Left colon (tissue), 2 donors: ENCODE results near the gene HLA-A. TPM values are rescaled to one million over a fixed set of nuclear protein-coding genes. Genes with fewer than 3 reads are reported as not detected.
A peak's percentile ranks its signal among the peaks of the same experiment; 100 is the strongest.

Source experiments
- ATAC-seq: fragments of 200-7000 bp; cut with Tn5 transposase; one replicate; pipeline ENCODE4 v1.9.1; 2020; ENCODE audit warnings: mild to moderate bottlenecking, moderate library complexity
- DNase-seq, 2 donors: peaks; one replicate each; pipeline ENCODE4 v3.0.0-alpha.2; 2020
- intact Hi-C, 2 donors: fragments of 100-400 bp; cut with DNase I in 1 of 2; cut with micrococcal nuclease in 1 of 2; formaldehyde crosslinking; loops; one replicate each; pipeline versions ENCODE4 v1.11.2 to v1.14.0; 2022; cut with DNase I, micrococcal nuclease
- long read RNA-seq: library from polyadenylated mRNA; unstranded; transcript quantifications from one replicate; pipeline ENCODE4 v2.0.0, GENCODE V29; 2021
- total RNA-seq, 2 donors: library from RNA; stranded (reverse); fragmentation: NEBNext Ultra II Directional; extraction: Animal tissue kit (Norgen Biotek cat#: 25700); gene quantifications; one replicate each; pipeline ENCODE4 v1.2.1, GENCODE V29; 2021
- donor health status: DM: no; HTN: no; CAD: no.
- donor health status: DM: yes; HTN: yes; CAD: no.

The HLA-A gene
- 1,000 to 10,000 TPM; 1,119 to 1,618 TPM for total RNA-seq
- long read RNA-seq, transcript HLA-A-203 (8 exons, 1,611 nt): major isoform, 1,450 of 2,016 reads
- long read RNA-seq, partial matches to known transcripts: 487 of 2,016 reads
- long read RNA-seq, other reads (novel, unspliced or antisense): 77 of 2,016 reads

DNA sequence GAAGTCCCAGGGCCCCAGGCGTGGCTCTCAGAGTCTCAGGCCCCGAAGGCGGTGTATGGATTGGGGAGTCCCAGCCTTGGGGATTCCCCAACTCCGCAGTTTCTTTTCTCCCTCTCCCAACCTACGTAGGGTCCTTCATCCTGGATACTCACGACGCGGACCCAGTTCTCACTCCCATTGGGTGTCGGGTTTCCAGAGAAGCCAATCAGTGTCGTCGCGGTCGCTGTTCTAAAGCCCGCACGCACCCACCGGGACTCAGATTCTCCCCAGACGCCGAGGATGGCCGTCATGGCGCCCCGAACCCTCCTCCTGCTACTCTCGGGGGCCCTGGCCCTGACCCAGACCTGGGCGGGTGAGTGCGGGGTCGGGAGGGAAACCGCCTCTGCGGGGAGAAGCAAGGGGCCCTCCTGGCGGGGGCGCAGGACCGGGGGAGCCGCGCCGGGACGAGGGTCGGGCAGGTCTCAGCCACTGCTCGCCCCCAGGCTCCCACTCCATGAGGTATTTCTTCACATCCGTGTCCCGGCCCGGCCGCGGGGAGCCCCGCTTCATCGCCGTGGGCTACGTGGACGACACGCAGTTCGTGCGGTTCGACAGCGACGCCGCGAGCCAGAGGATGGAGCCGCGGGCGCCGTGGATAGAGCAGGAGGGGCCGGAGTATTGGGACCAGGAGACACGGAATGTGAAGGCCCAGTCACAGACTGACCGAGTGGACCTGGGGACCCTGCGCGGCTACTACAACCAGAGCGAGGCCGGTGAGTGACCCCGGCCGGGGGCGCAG, at the start of gene HLA-A:
HLA-A (plus strand) TSS at position 258 of the 778 bp plus-strand sequence; CDS start at position 280, 22 bp downstream.
- intact Hi-C loops: no loop called here
- DNase-seq (peak; percentile 95 to 96), ATAC-seq (peak; percentile 95)

DNA sequence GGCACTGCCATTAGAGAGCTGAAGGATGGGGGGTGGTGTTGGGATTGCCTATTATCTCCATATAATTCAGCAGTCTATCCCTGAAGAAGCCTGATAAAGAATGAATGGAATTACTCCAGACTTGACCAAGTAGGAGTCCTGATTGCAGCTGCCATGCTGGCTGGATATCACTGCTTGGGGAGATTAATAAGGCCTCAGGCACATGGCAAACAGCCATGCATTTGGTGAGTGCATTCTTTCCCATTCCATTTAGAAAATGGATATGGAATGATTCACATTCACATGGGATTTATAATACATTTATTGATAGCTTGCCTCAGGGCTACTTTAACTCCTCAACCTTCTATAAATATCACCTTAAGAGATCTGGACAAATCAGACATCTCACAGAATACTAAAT, 49.6 kb upstream of the HLA-A start:
- no peak for ATAC-seq
- DNase-seq: no peak
- intact Hi-C loops: no loop called here

DNA sequence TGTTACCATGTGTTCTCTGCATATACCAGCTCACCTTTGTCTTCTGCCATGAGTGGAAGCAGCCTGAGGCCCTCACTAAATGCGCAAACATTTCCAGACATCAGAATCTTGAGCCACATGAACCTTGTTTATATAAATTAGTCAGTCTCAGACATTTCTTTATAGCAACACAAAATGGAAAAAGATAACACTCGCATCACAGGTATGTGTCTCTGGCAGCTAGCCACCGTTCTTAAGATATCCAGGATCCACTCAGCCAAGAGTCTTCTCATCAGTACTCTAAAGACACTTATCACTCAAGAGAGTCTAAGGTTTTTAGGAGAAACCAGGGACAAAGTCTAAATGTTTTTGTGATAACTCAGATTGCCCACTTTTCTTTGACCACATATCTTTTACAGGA, 43.1 kb upstream of the HLA-A start:
- intact Hi-C loops: no loop called here
- no peak for ATAC-seq

DNA sequence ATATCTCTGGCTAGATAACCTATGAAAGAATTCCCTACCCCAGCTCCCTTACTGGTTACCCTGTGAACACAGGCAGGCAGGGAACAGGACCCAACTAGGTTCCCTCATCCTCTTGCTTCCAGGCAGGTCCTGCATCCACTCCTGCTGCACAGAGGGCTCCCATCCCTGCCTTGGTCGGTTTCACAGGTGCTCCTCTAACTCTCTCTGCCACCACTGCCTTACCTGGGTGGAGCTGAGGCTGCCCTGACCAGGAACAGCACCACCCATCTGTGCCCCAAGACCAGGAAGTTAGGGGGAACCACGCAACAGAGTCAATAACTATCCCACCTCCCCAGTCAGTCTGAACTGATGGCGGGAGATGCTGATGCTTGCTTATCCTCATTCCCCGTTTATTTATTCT, 37.0 kb upstream of the HLA-A start:
- no peak for DNase-seq
- intact Hi-C loops: no loop called here
- no peak for ATAC-seq

More for the DNA sequence above, 43.1 kb upstream of the HLA-A start:
- no peak for DNase-seq

DNA sequence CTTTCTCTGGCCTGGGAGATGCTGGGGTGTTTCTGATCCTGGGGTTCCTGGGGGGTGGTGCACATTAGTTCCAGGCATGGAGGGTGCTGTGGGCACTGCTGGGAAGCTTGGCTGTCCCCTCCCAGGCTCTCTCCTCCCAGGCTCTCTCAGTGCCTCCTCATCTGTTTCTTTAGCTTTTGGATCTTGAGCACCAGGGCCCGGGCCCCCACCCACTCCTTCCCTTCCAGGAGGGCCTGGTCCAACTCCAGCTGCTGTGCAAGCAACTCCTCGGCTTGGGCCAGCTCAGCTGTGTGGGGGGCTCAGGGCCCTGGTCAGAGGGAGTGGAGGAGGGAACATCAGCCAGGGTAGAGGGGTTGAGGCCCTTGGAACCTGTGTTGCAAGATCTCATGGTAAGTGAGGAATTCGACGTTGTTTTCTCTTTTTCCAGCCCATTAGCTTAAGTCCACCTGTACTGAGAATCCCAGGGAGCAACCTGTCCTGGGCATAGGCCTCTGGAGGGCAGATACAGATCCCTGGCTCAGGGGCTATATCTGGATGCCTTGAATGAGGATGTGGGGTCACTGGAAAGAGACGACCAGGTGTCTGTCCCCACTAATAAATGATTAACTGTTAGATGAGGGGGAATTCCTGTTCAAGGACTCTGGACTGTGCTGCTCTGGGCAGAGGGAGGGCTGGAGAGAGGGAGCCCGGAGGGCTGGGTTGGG, 34.5 kb upstream of the HLA-A start:
- intact Hi-C loops: no loop called here
- DNase-seq: no peak
- no peak for ATAC-seq

DNA sequence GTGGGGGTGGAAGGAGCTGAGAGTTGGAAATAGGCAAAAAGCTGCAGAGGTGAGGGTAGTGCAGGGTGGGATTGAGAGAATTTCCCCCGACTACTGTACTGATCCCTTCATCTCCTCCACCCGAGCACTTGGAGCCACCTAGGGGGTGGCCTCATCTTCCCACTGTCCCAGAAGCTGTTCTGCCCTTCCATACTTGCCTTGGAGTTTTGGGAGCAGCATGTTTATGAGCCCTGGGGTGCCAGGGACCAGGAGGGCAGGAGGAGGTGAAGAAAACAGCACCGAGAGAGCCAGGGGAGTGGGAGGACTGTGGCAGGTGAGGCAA, 34.0 kb upstream of the HLA-A start:
- DNase-seq (no peak), ATAC-seq (no peak)
- intact Hi-C loops: no loop called here

DNA sequence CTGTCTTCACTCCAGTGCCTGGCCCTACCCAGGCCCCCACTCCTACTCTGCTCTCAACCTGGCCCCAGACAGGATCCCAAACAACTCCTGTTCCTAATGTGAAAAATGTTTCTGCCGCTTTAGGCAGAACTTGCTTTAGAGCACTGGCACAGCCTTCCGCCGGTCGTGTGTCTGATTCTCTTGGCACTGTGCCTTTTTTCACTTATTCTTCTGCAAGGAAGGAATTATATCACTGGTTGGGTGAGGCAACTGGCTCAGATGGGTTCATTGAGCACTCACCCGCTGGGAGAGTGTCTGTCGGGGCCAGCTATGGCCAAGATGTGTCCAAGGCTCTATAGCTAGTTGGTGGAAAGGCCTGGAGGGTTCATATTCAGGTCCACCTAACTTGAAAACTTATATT, 33.6 kb upstream of the HLA-A start:
- peak; percentile 61 for ATAC-seq
- intact Hi-C loops: no loop called here
- no peak for DNase-seq

DNA sequence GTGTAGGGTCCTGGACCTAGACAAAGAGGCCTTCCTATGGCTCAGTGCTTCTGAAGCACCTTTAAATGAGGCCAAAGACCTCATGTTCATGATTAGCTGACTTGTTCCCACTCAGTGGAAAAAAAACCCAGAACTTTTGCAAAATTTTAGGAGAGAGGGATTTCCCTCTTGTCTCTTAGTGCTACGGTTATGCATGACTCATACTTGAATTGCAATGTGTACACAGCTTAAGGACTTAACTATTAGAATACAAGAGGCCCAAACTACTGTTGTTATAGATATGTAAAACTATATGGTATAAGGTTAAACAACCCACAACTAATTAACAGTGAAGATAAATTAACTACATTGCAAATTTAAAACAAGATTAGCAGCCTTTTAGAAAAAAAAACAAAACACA, 32.3 kb upstream of the HLA-A start:
- ATAC-seq (no peak), DNase-seq (no peak)
- intact Hi-C loops: no loop called here

DNA sequence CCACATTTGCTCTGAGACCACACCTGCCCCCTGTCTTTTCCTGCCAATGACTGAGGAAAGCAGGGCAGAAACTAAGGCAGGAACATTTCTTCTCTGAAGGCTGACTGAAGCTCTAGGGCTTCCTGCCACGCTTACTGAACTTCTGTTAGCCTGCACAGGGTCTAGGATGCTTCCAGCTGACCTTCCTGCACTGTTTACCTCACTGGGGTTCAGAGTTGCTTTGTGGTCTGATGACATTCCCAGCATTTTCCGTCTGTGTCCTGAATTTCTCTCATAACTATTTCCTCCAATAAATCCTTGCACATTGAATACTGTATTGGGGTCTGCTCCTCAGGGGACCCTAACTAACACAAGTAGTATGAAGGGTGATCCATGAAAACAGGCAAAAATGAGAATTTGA, 29.5 kb upstream of the HLA-A start:
- DNase-seq: no peak
- ATAC-seq: no peak

DNA sequence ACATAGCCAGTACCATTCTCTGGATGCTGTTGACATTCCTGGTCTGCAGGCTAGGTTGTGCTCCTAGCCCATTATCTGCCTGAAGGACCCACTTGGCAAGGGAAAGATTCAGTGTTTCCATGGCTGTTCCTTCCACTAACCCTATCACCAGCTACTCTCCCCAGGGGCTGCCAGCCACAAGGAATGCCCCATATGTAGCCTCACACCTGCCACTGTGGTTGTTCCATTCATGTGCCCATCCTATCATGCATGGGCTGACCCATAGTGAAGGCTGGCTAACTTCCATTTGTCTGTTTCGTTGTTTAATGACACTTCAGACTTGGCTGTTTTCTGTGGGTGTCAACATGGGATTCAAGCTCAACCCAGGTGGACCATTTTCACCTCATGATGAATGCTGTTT, 25.6 kb upstream of the HLA-A start:
- intact Hi-C loops: no loop called here
- ATAC-seq (no peak), DNase-seq (no peak)

More for the DNA sequence above, 29.5 kb upstream of the HLA-A start:
- intact Hi-C loops: no loop called here

DNA sequence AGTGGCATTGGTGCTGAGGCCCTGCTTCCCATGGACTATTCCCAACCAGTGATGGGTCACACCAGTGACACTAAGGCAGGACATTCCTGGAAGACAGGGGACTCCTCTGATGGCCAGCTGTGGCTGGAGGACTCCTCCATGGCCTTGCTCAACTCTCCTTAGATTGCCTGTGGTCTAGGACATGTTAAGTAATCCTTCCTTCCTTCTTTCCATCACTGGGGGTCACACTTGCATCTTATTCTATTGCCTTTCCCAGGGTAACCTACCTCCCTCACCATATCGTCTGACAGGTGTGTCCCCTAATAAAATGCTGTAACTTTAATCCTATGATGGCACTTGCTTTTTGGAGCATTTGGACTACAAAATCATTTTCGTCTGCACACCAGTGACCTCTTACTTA, 24.5 kb upstream of the HLA-A start:
- no peak for DNase-seq
- intact Hi-C loops: no loop called here
- no peak for ATAC-seq

DNA sequence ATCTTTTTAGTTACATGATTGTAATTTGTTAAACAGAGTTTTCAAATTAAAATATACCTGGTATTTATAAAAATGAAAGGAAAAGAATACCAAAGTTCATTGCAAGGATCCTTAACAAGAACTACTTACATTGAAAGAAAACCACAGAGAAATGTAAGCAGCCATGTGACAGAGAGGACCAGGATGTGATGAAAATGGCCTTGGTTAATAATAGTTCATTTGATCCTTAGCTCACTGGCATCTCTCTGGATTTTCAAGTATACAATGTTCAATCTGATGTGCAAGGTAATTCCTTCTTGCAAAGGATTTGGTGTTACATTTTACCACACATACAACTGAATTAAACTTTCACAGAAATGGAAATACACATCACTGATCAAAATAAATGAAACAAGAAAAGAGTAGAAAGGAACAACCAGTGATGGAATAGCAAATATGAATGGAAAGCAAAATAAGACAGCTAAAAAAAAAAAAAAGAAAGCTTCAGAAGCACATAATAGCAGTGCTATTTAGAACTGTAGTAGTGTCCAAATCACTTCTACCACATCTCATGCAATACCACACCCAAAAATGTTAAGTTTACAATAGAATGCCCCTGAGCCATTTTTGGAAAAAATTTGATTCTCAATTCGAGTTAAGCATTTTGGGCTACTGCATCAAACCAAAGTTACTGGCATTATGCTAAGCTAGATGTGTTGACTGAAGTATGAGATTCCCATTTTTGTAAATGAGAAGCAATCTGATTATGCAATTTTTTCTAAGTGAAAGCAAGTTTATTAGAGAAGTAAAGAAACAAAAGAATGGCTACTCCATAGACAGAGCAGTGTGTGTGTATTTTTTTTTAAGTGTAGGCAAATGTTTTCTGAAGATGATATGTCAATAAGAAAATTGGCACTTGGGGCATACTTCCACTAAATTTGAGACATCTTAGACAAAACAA, 22.6 kb upstream of the HLA-A start:
- intact Hi-C loops: no loop called here
- ATAC-seq (no peak), DNase-seq (no peak)

DNA sequence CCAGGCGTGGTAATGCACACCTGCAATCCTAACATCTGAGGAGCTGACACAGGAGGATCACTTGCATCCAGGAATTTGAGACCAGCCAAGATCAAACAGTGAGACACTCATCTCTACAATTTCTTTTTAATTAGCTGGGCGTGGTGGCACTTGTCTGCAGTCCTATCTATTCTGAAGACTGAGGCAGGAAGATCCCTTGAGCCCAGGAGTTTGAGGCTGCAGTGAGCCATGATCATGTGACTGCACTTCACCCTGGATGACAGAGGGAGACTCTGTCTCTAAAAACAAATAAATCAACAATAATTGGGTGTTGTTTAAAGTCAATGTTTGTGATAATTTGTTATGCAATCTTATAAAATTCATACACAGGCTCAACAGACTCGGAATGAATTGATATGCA, 18.0 kb upstream of the HLA-A start:
- ATAC-seq (peak; percentile 19), DNase-seq (no peak)
- intact Hi-C loops: no loop called here

DNA sequence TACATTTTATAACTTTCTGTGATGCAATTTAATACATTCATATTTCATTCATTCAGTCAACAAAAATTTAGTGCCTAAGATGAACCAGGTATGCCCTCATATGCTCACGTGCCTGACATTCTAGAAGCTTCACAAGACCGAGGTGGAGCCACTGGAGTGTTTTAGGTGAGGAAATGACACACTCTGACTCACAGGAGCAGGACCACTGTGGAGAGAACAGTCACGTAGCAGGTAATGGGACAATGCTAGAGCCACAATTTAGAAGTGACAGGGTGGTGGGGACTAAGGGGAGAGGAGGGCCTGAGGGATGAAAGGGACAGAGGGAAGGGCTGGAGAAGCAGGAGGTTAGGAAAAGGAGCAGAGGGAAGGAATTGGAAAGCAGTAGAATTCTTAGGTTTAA, 17.6 kb upstream of the HLA-A start:
- no peak for ATAC-seq
- intact Hi-C loops: no loop called here
- DNase-seq: no peak

DNA sequence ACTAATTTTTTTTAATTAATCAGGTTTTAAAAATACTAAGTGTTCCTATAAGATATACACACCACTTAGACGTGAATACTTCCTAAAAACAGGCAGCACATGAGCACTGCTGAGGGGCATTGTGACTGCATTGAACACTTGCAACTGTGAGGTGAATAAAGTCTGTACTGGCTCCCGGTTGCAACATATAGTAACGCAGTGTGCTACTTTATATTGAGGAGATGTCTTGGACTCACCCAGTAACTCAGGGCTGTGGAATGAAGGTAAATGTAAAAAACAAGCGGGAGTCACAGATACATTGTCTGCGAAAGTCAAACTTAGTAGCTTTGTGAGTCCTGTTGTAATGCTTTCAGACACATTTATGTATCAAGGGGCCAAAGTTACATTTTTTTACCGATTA, 17.0 kb upstream of the HLA-A start:
- intact Hi-C loops: no loop called here
- ATAC-seq (no peak), DNase-seq (no peak)

DNA sequence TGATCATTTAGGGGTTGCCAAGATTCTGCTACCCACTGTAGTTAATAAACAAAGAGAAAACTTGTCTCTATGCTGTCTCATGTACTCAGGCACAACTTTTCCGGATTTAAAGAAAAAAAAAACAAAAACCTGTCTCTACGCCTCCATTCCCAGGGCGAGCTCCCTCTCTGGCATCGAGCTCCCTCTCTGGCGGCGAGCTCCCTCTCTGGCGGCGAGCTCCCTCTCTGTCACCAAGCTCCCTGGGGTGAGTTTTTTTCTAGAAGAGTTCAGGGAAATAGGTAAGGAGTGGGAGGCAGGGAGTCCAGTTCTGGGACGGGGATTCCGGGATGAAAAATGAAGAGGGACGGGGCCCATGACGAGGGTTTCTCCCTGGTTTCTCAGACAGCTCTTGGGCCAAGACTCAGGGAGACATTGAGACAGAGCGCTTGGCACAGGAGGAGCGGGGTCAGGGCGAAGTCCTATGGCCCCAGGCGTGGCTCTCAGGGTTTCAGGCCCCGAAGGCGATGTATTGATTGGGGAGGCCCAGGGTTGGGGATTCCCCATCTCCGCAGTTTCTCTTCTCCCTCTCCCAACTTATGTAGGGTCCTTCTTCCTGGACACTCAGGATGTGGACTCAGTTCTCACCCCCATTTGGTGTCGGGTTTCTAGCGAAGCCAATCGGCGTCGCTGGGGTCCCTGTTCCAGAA, 16.5 kb upstream of the HLA-A start:
- intact Hi-C loops: no loop called here
- DNase-seq (peak; percentile 47 to 60), ATAC-seq (peak; percentile 67)

DNA sequence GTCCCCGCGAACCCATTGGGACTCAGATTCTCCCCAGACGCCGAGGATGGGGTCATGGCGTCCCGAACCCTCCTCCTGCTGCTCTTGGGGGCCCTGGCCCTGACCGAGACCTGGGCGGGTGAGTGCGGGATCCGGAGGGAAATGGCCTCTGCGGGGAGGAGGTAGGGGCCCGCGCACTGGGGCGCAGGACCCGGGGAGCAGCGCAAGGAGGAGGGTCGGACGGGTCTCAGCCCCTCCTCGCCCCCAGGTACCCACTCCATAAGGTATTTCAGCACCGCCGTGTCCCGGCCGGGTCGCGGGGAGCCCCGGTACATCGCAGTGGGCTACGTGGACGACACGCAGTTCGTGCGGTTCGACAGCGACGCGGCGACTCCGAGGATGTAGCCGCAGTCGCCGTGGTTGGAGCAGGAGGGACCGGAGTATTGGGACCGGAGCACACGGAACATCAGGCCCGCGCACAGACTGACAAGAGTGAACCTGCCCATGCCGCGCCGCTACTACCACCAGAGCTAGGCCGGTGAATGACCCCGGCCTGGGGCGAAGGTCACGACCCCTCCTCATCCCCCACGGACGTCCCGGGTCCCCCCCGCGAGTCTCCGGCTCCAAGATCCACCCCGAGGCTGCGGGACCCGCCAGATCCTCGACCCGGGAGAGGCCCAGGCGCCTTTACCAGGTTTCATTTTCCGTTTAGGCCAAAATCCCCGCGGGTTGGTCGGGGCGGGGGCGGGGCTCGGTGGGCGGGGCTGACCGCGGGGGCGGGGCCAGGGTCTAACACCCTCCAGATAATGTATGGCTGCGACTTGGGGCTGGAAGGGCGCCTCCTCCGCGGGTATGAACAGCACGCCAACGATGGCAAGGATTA, 15.7 kb upstream of the HLA-A start:
- ATAC-seq: peak; percentile 90
- DNase-seq: peak; percentile 87 to 91
- intact Hi-C loops: no loop called here

DNA sequence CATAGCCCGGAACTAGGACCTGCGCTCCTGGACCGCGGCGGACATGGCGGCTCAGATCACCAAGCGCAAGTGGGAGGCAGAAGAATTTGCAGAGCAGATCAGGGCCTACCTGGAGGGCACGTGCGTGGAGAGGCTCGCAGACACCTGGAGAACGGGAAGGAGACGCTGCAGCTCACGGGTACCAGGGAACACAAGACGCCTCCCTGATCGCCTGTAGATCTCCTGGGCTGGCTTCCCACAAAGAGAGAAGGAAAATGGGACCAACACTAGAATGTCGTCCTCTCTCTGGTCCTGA, 15.1 kb upstream of the HLA-A start:
- ATAC-seq: no peak
- intact Hi-C loops: no loop called here
- no peak for DNase-seq
